Measurements from ENCODE around the gene AOPEP.

GRCh38 chr9:94872891-94873511 lies 146.5 kb downstream of the AOPEP start:
- no peak for TF ChIP-seq CTCF (IDR thresholded peaks at IDR 0.05; ENCODE audit: low read length)
- no peak for TF ChIP-seq EZH2phosphoT487 (IDR thresholded peaks at IDR 0.05; ENCODE audit: low read length)

Measured in MM.1S (cell line).